Non-pigmented ciliary epithelial cell (primary cell): Measurements from ENCODE around the gene ARRB1.

Experiments used
- DNase-seq: peaks from one replicate; pipeline ENCODE4 v3.0.0-alpha.2; 2010; ENCODE audit warnings: low read depth

Gene ARRB1

GRCh38 chr11:75219869-75220268, 131.6 kb downstream of the ARRB1 start:
- DNase-seq, result no peak

- DNase-seq, result no peak
These were observed 136.6 kb downstream of the ARRB1 start for GRCh38 chr11:75214843-75215242.

GRCh38 chr11:75214411-75214821, 137.0 kb downstream of the ARRB1 start:
- DNase-seq, result peak; percentile 30
